B cell (primary cell): Measurements from ENCODE around the gene APOL2. TPM values are rescaled to one million over a fixed set of nuclear protein-coding genes. Genes with fewer than 3 reads are reported as not detected.

Experiments
- ATAC-seq: fragments of 200-7000 bp; cut with Tn5 transposase; one replicate; pipeline ENCODE4 v1.10.0; 2021; ENCODE audit warnings: low read depth, mild to moderate bottlenecking, moderate number of reproducible peaks, moderate library complexity
- CTCF ChIA-PET: fragments of 350-600 bp; sonication (Branson Sonifier 250); formaldehyde crosslinking; loops from one replicate; lab custom pipeline; 2021; ENCODE audit warnings: antibody characterized with exemption, inconsistent platforms; lab: Charles Lee
- POLR2A ChIA-PET: fragments of 350-600 bp; sonication (Branson Sonifier 250); formaldehyde crosslinking; loops from one replicate; lab custom pipeline; 2021; ENCODE audit warnings: antibody characterized with exemption; lab: Charles Lee
- DNase-seq: peaks from one replicate; pipeline ENCODE4 v3.0.0; 2013
- H2AFZ ChIP-seq: 2 replicates; pipeline ENCODE4 v1.6.1; 2012; ENCODE audit warnings: mild to moderate bottlenecking, low read depth, low read length; ENCODE audit not compliant: insufficient read depth, poor library complexity, severe bottlenecking
- H3K27ac ChIP-seq, 2 donors: 1 replicate in 1 of 2; 2 replicates in 1 of 2; pipeline ENCODE4 v1.5.1; 2012 to 2013; ENCODE audit warnings: low read length in 2 of 2, mild to moderate bottlenecking in 2 of 2, moderate library complexity in 1 of 2
- H3K27me3 ChIP-seq, 4 experiments: fragments of 200-600 bp in 1 of 4; sonication (generic) in 1 of 4; replicated peaks in 1 of 4; 1 replicate in 2 of 4; 2 replicates in 2 of 4; pipeline versions ENCODE4 v1.6.1 to v1.7.0; 2013 to 2016; ENCODE audit warnings: low read length in 3 of 4, mild to moderate bottlenecking in 2 of 4, mixed read lengths in 1 of 4, moderate library complexity in 1 of 4; ENCODE audit not compliant: insufficient read depth in 4 of 4, control insufficient read depth in 3 of 4; ENCODE audit errors: control extremely low read depth in 1 of 4
- H3K36me3 ChIP-seq, 2 experiments: replicated peaks in 1 of 2; 1 replicate in 1 of 2; 2 replicates in 1 of 2; pipeline versions ENCODE4 v1.6.1 to v1.7.1; 2013; ENCODE audit warnings: low read length in 1 of 2; ENCODE audit not compliant: insufficient read depth in 2 of 2, control insufficient read depth in 1 of 2; ENCODE audit errors: control extremely low read depth in 1 of 2, extremely low read depth in 1 of 2
- H3K4me1 ChIP-seq, 2 donors: fragments of 200-600 bp in 1 of 2; sonication (generic) in 1 of 2; 1 replicate in 1 of 2; 2 replicates in 1 of 2; pipeline versions ENCODE4 v1.5.1 to v1.6.1; 2013 to 2017; ENCODE audit warnings: low read length in 2 of 2; ENCODE audit not compliant: control insufficient read depth in 2 of 2, insufficient read depth in 2 of 2
- H3K4me2 ChIP-seq: replicated peaks from 2 replicates; pipeline ENCODE3; 2012; ENCODE audit warnings: mild to moderate bottlenecking, low read depth, low read length; ENCODE audit not compliant: poor library complexity, severe bottlenecking
- H3K4me3 ChIP-seq, 5 experiments: fragments of 200-600 bp in 1 of 5; sonication (generic) in 1 of 5; 1 replicate in 3 of 5; 2 replicates in 2 of 5; pipeline versions ENCODE4 v1.5.1 to v1.7.0; 2011 to 2016; ENCODE audit warnings: low read length in 4 of 5, mild to moderate bottlenecking in 4 of 5, low read depth in 2 of 5, control low read depth in 1 of 5, moderate library complexity in 1 of 5; ENCODE audit not compliant: insufficient read depth in 1 of 5; ENCODE audit errors: control extremely low read depth in 1 of 5, extremely low read depth in 1 of 5
- H3K79me2 ChIP-seq: fragments of 200-600 bp; sonication (generic); one replicate; pipeline ENCODE4 v1.6.0; 2016; ENCODE audit warnings: low read length; ENCODE audit not compliant: control insufficient read depth, insufficient read depth
- H3K9ac ChIP-seq: fragments of 200-600 bp; sonication (generic); 2 replicates; pipeline ENCODE4 v1.6.1; 2017; ENCODE audit warnings: mild to moderate bottlenecking, low read length, moderate library complexity
- H3K9me3 ChIP-seq, 3 donors: one replicate each; pipeline versions ENCODE4 v1.6.1 to v1.7.1; 2013; ENCODE audit warnings: low read length in 2 of 3; ENCODE audit not compliant: control insufficient read depth in 2 of 3, insufficient read depth in 1 of 3; ENCODE audit errors: control extremely low read depth in 1 of 3
- H4K20me1 ChIP-seq: 2 replicates; pipeline ENCODE4 v1.6.0; 2012; ENCODE audit warnings: mild to moderate bottlenecking, low read length; ENCODE audit not compliant: insufficient read depth, control insufficient read depth, poor library complexity, severe bottlenecking
- H3K27ac Mint-ChIP-seq: one replicate; pipeline ENCODE4 v1.8.0; 2021; ENCODE audit warnings: mixed read lengths
- H3K27me3 Mint-ChIP-seq: one replicate; pipeline ENCODE4 v1.8.0; 2021; ENCODE audit warnings: mixed read lengths
- H3K4me1 Mint-ChIP-seq: one replicate; pipeline ENCODE4 v1.8.0; 2021; ENCODE audit warnings: mixed read lengths
- H3K4me3 Mint-ChIP-seq: one replicate; pipeline ENCODE4 v1.8.0; 2021; ENCODE audit warnings: mixed read lengths
- H3K9me3 Mint-ChIP-seq: one replicate; pipeline ENCODE4 v1.8.0; 2022; ENCODE audit warnings: mixed read lengths; ENCODE audit not compliant: insufficient read depth
- CTCF ChIP-seq: fragments of 200-600 bp; IDR thresholded peaks from one replicate; pipeline ENCODE4 v1.8.0; 2022; ENCODE audit warnings: antibody characterized with exemption, mild to moderate bottlenecking
- EZH2 ChIP-seq: IDR thresholded peaks from 2 replicates; pipeline ENCODE4 v1.6.1; 2012; ENCODE audit warnings: borderline replicate concordance, low read depth, mild to moderate bottlenecking, moderate library complexity, low read length; ENCODE audit not compliant: insufficient read depth, poor library complexity, severe bottlenecking
- WGBS: methylation state at CpG from one replicate; pipeline ENCODE4 v1.1.5; 2013; ENCODE audit warnings: missing lambda C conversion rate; ENCODE audit not compliant: insufficient coverage; 5-methylcytosine and 5-hydroxymethylcytosine counted together
- intact Hi-C: fragments of 100-400 bp; cut with micrococcal nuclease; formaldehyde crosslinking; loops from one replicate; pipeline ENCODE4 v1.10.0; 2022
- polyA plus RNA-seq: library from polyadenylated mRNA; depleted of rRNA; stranded (reverse); fragments of >200 nt; gene quantifications from 2 replicates; pipeline ENCODE4 v1.2.3, GENCODE V29; 2012
- total RNA-seq, 2 donors: library from RNA; stranded (reverse); fragments of 120-200 nt in 1 of 2; gene quantifications; 1 replicate in 1 of 2; 2 replicates in 1 of 2; pipeline versions ENCODE4 v1.2.3 to v1.2.4, GENCODE V29; 2013 to 2022

The APOL2 gene
- total and polyA plus RNA-seq, 2 donors (not counting 1 experiment from before 2014, with no cell fraction given), result 29.4 to 60.6 TPM

GRCh38 chr22:36246718-36247117 is 7.4 kb upstream of the APOL2 start:
- peaks cover 3% of the 10 kb centered on the region for H3K4me1 Mint-ChIP-seq
- CTCF ChIA-PET, result no interaction called here

GRCh38 chr22:36245805-36246356 is 6.6 kb upstream of the APOL2 start:
- intact Hi-C loops, result no loop called here
- ChIA-PET CTCF (no interaction called here), POLR2A (no interaction called here)
- Histone ChIP-seq H3K4me1 (no peaks in the 10 kb centered on the region), H3K79me2 (no peaks in the 10 kb centered on the region), H3K4me2 (no peak overlapping the region), H3K27ac (no peak overlapping the region), H2AFZ (no peak overlapping the region), H4K20me1 (no peaks in the 10 kb centered on the region), H3K9me3 (peaks cover 0 to 8% (median 3%) of the 10 kb centered on the region in 3 donors), H3K27me3 (no peaks in the 10 kb centered on the region), H3K9ac (no peak overlapping the region), H3K4me3 (no peak overlapping the region), H3K36me3 (no peaks in the 10 kb centered on the region)
- TF ChIP-seq EZH2 (no peak), CTCF (no peak)
- DNase-seq, result no peak
- no peak for ATAC-seq
- WGBS, result 100% methylated on average over 1 of the region's 4 CpGs
- Mint-ChIP-seq H3K27ac (no peak overlapping the region), H3K4me3 (no peak overlapping the region), H3K27me3 (peaks cover 3% of the 10 kb centered on the region), H3K9me3 (peaks cover 3% of the 10 kb centered on the region), H3K4me1 (peaks cover 3% of the 10 kb centered on the region)

More at GRCh38 chr22:36246718-36247117, 7.4 kb upstream of the APOL2 start:
- Histone ChIP-seq H3K27me3 (no peaks in the 10 kb centered on the region), H3K9me3 (peaks cover 0 to 8% (median 3%) of the 10 kb centered on the region in 3 donors), H4K20me1 (no peaks in the 10 kb centered on the region), H2AFZ (no peak overlapping the region), H3K79me2 (no peaks in the 10 kb centered on the region), H3K4me3 (no peak overlapping the region), H3K9ac (no peak overlapping the region), H3K36me3 (no peaks in the 10 kb centered on the region), H3K4me2 (no peak overlapping the region), H3K27ac (no peak overlapping the region), H3K4me1 (no peaks in the 10 kb centered on the region)
- Mint-ChIP-seq H3K27ac (no peak overlapping the region), H3K27me3 (peaks cover 3% of the 10 kb centered on the region), H3K9me3 (peaks cover 3% of the 10 kb centered on the region), H3K4me3 (no peak overlapping the region)
- POLR2A ChIA-PET, result no interaction called here
- no peak for DNase-seq
- WGBS, result 89% methylated on average over 3 of the region's 3 CpGs
- no peak for TF ChIP-seq EZH2
- no peak for TF ChIP-seq CTCF
- no peak for ATAC-seq
- intact Hi-C loops, result no loop called here
